ENCODE measurements around the gene SSH2. TPM values are rescaled to one million over a fixed set of nuclear protein-coding genes. Genes with fewer than 3 reads are reported as not detected.

Gene SSH2
- total RNA-seq, 1 donor = 13.0 TPM

GRCh38 chr17:29671661-29672060 is 258.4 kb downstream of the SSH2 start:
- no peak for TF ChIP-seq CTCF (IDR thresholded peaks at IDR 0.05; ENCODE audit: extremely low read depth, low read depth, low read length)
- H3K4me2 ChIP-seq (ENCODE audit: insufficient read depth, low read length) = no peak overlapping the region
- no peak overlapping the region for H3K4me3 ChIP-seq (ENCODE audit: insufficient read depth, low read length)
- no peaks in the 10 kb centered on the region for H3K27me3 ChIP-seq (ENCODE audit: insufficient read depth, low read length)
- no peak overlapping the region for H2AFZ ChIP-seq (ENCODE audit: low read length)
- peaks cover 6% of the 10 kb centered on the region for H3K4me1 ChIP-seq (ENCODE audit: insufficient read depth, low read length)
- no peaks in the 10 kb centered on the region for H3K9me3 ChIP-seq (ENCODE audit: low read depth, low read length)
- H3K36me3 ChIP-seq (ENCODE audit: insufficient read depth, low read length) = peaks cover 9% of the 10 kb centered on the region
- no peaks in the 10 kb centered on the region for H4K20me1 ChIP-seq (ENCODE audit: insufficient read depth, low read length)
- no peak overlapping the region for H3K27ac ChIP-seq (ENCODE audit: low read depth, low read length)
- DNase-seq (ENCODE audit: insufficient read length, low spot score, missing footprints) = no peak
- H3K79me2 ChIP-seq (ENCODE audit: insufficient read depth, low read length) = no peaks in the 10 kb centered on the region

- Histone ChIP-seq H3K79me2 (ENCODE audit: insufficient read depth, low read length) (no peaks in the 10 kb centered on the region), H4K20me1 (ENCODE audit: insufficient read depth, low read length) (no peaks in the 10 kb centered on the region), H3K27me3 (ENCODE audit: insufficient read depth, low read length) (no peaks in the 10 kb centered on the region)
Measured at GRCh38 chr17:29669266-29669665, 260.8 kb downstream of the SSH2 start.

GRCh38 chr17:29667969-29668368 is 262.1 kb downstream of the SSH2 start:
- no peak for DNase-seq (ENCODE audit: insufficient read length, low spot score, missing footprints)
- TF ChIP-seq CTCF (IDR thresholded peaks at IDR 0.05; ENCODE audit: extremely low read depth, low read depth, low read length) = no peak

More at GRCh38 chr17:29669266-29669665, 260.8 kb downstream of the SSH2 start:
- no peak for DNase-seq (ENCODE audit: insufficient read length, low spot score, missing footprints)
- peaks cover 21% of the 10 kb centered on the region for H3K4me1 ChIP-seq (ENCODE audit: insufficient read depth, low read length)
- H3K4me2 ChIP-seq (ENCODE audit: insufficient read depth, low read length) = no peak overlapping the region
- no peak for TF ChIP-seq CTCF (IDR thresholded peaks at IDR 0.05; ENCODE audit: extremely low read depth, low read depth, low read length)
- no peak overlapping the region for H3K27ac ChIP-seq (ENCODE audit: low read depth, low read length)
- no peak overlapping the region for H2AFZ ChIP-seq (ENCODE audit: low read length)
- no peaks in the 10 kb centered on the region for H3K9me3 ChIP-seq (ENCODE audit: low read depth, low read length)
- no peak overlapping the region for H3K4me3 ChIP-seq (ENCODE audit: insufficient read depth, low read length)
- H3K36me3 ChIP-seq (ENCODE audit: insufficient read depth, low read length) = peaks cover 12% of the 10 kb centered on the region

GRCh38 chr17:29665481-29665810 is 264.6 kb downstream of the SSH2 start:
- no peak overlapping the region for H3K4me3 ChIP-seq (ENCODE audit: insufficient read depth, low read length)
- H3K36me3 ChIP-seq (ENCODE audit: insufficient read depth, low read length) = peaks cover 7% of the 10 kb centered on the region
- peaks cover 30% of the 10 kb centered on the region for H3K4me1 ChIP-seq (ENCODE audit: insufficient read depth, low read length)
- peak overlapping the region; percentile 60 for H3K27ac ChIP-seq (ENCODE audit: low read depth, low read length)
- no peak for DNase-seq (ENCODE audit: insufficient read length, low spot score, missing footprints)
- H3K27me3 ChIP-seq (ENCODE audit: insufficient read depth, low read length) = no peaks in the 10 kb centered on the region
- H3K79me2 ChIP-seq (ENCODE audit: insufficient read depth, low read length) = no peaks in the 10 kb centered on the region
- no peaks in the 10 kb centered on the region for H4K20me1 ChIP-seq (ENCODE audit: insufficient read depth, low read length)
- H3K4me2 ChIP-seq (ENCODE audit: insufficient read depth, low read length) = peak overlapping the region; percentile 40
- no peaks in the 10 kb centered on the region for H3K9me3 ChIP-seq (ENCODE audit: low read depth, low read length)
- peak overlapping the region; percentile 27 for H2AFZ ChIP-seq (ENCODE audit: low read length)
- no peak for TF ChIP-seq CTCF (IDR thresholded peaks at IDR 0.05; ENCODE audit: extremely low read depth, low read depth, low read length)

More at GRCh38 chr17:29667969-29668368, 262.1 kb downstream of the SSH2 start:
- no peaks in the 10 kb centered on the region for H3K79me2 ChIP-seq (ENCODE audit: insufficient read depth, low read length)
- no peaks in the 10 kb centered on the region for H3K27me3 ChIP-seq (ENCODE audit: insufficient read depth, low read length)
- H3K27ac ChIP-seq (ENCODE audit: low read depth, low read length) = no peak overlapping the region
- peaks cover 29% of the 10 kb centered on the region for H3K4me1 ChIP-seq (ENCODE audit: insufficient read depth, low read length)
- no peaks in the 10 kb centered on the region for H4K20me1 ChIP-seq (ENCODE audit: insufficient read depth, low read length)
- H3K36me3 ChIP-seq (ENCODE audit: insufficient read depth, low read length) = peaks cover 12% of the 10 kb centered on the region
- no peak overlapping the region for H3K4me3 ChIP-seq (ENCODE audit: insufficient read depth, low read length)
- no peak overlapping the region for H3K4me2 ChIP-seq (ENCODE audit: insufficient read depth, low read length)
- no peaks in the 10 kb centered on the region for H3K9me3 ChIP-seq (ENCODE audit: low read depth, low read length)
- no peak overlapping the region for H2AFZ ChIP-seq (ENCODE audit: low read length)

Measured in osteoblast (primary cell).